ENCODE data around the gene CELA3A.

- TF ChIP-seq BHLHE40 (IDR thresholded peaks at IDR 0.05; ENCODE audit: borderline replicate concordance) (no peak), FOXA1 (IDR thresholded peaks at IDR 0.05) (no peak), HDGF (IDR thresholded peaks at IDR 0.05; ENCODE audit: borderline replicate concordance) (no peak), SUZ12 (IDR thresholded peaks at IDR 0.05) (no peak), ELF4 (IDR thresholded peaks at IDR 0.05) (no peak)
These were observed 35.0 kb upstream of the CELA3A start for GRCh38 chr1:21966247-21967000.
